ENCODE data around the gene TBC1D1.

GRCh38 chr4:37902212-37902611, 11.3 kb downstream of the TBC1D1 start:
- TF ChIP-seq, protein P1, sequence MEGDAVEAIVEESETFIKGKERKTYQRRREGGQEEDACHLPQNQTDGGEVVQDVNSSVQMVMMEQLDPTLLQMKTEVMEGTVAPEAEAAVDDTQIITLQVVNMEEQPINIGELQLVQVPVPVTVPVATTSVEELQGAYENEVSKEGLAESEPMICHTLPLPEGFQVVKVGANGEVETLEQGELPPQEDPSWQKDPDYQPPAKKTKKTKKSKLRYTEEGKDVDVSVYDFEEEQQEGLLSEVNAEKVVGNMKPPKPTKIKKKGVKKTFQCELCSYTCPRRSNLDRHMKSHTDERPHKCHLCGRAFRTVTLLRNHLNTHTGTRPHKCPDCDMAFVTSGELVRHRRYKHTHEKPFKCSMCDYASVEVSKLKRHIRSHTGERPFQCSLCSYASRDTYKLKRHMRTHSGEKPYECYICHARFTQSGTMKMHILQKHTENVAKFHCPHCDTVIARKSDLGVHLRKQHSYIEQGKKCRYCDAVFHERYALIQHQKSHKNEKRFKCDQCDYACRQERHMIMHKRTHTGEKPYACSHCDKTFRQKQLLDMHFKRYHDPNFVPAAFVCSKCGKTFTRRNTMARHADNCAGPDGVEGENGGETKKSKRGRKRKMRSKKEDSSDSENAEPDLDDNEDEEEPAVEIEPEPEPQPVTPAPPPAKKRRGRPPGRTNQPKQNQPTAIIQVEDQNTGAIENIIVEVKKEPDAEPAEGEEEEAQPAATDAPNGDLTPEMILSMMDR (IDR thresholded peaks at IDR 0.05; ENCODE audit: low read length) = no peak
- TF ChIP-seq EZH2 (IDR thresholded peaks at IDR 0.05; ENCODE audit: borderline replicate concordance, low read length) = no peak
